HepG2 (cell line): Measurements from ENCODE around the gene SLC23A3. TPM values are rescaled to one million over a fixed set of nuclear protein-coding genes. Genes with fewer than 3 reads are reported as not detected.

ENCODE experiments used
- ADNP ChIP-seq: sonication (generic); formaldehyde crosslinking; IDR thresholded peaks from 2 replicates; pipeline ENCODE4 v1.4.0; 2020; ENCODE audit warnings: missing genetic modification reagents
- CREM ChIP-seq, 2 experiments: sonication (generic) in 1 of 2; formaldehyde crosslinking in 1 of 2; IDR thresholded peaks; 2 replicates each; pipeline versions ENCODE4 v1.4.0 to v1.6.1; 2016 to 2020; ENCODE audit warnings: antibody characterized with exemption in 1 of 2, mild to moderate bottlenecking in 1 of 2, missing genetic modification reagents in 1 of 2
- FOXJ3 ChIP-seq: sonication (generic); formaldehyde crosslinking; IDR thresholded peaks from 2 replicates; pipeline ENCODE4 v1.4.0; 2020; ENCODE audit warnings: missing genetic modification reagents, mild to moderate bottlenecking, borderline replicate concordance
- JUN ChIP-seq: sonication (generic); formaldehyde crosslinking; IDR thresholded peaks from 2 replicates; pipeline ENCODE4 v1.4.0; 2020; ENCODE audit warnings: mild to moderate bottlenecking, missing genetic modification reagents
- JUND ChIP-seq: sonication (generic); formaldehyde crosslinking; IDR thresholded peaks from 2 replicates; pipeline ENCODE4 v1.8.0; 2022; ENCODE audit warnings: mild to moderate bottlenecking, missing genetic modification reagents
- KMT2B ChIP-seq: IDR thresholded peaks from 2 replicates; pipeline ENCODE4 v1.6.1; 2016; ENCODE audit warnings: missing genetic modification reagents, missing compliant biosample characterization
- SP2 ChIP-seq: sonication (generic); formaldehyde crosslinking; IDR thresholded peaks from 2 replicates; pipeline ENCODE4 v1.5.1; 2020; ENCODE audit warnings: mild to moderate bottlenecking, missing genetic modification reagents
- ZNF207 ChIP-seq: fragments of 450-650 bp; IDR thresholded peaks from 2 replicates; pipeline ENCODE4 v1.6.1; 2016; ENCODE audit warnings: antibody characterized with exemption, borderline replicate concordance
- ZNF44 ChIP-seq: sonication (generic); formaldehyde crosslinking; IDR thresholded peaks from 2 replicates; pipeline ENCODE4 v1.5.1; 2020; ENCODE audit warnings: mild to moderate bottlenecking, missing genetic modification reagents
- ZNF614 ChIP-seq: IDR thresholded peaks from 2 replicates; pipeline ENCODE4 v1.6.1; 2018; ENCODE audit warnings: missing biosample characterization, missing genetic modification reagents, inconsistent platforms, borderline replicate concordance
- ZNF644 ChIP-seq: IDR thresholded peaks from 2 replicates; pipeline ENCODE4 v1.6.1; 2016; ENCODE audit warnings: low read depth
- ZNF670 ChIP-seq: sonication (generic); formaldehyde crosslinking; IDR thresholded peaks from 2 replicates; pipeline ENCODE4 v1.8.0; 2022; ENCODE audit warnings: mild to moderate bottlenecking, missing genetic modification reagents, borderline replicate concordance
- ZSCAN25 ChIP-seq: sonication (generic); formaldehyde crosslinking; IDR thresholded peaks from 2 replicates; pipeline ENCODE4 v1.8.0; 2022; ENCODE audit warnings: mild to moderate bottlenecking, missing genetic modification reagents
- polyA plus RNA-seq, 8 experiments: library from polyadenylated mRNA; depleted of rRNA in 3 of 8; stranded (reverse) in 7 of 8; unstranded in 1 of 8; fragments of >200 nt; fragmentation: Illumina TruSeq in 4 of 8; extraction: Trizol in 4 of 8; gene quantifications; 2 replicates each; pipeline versions ENCODE4 v1.2.1 to v1.2.3, GENCODE V29; 2011 to 2016; ENCODE audit warnings: low read depth in 4 of 8, missing spikeins in 1 of 8, mixed read lengths in 1 of 8; ENCODE audit not compliant: insufficient read depth in 1 of 8
- total RNA-seq, 5 experiments: library from RNA; depleted of rRNA; stranded (reverse); fragments of >200 nt; fragmentation: Illumina TruSeq; extraction: Trizol; gene quantifications; 2 replicates each; pipeline ENCODE4 v1.2.3, GENCODE V29; 2016; ENCODE audit warnings: low read depth in 1 of 5
- TF ChIP-seq, protein P1 (sequence below): sonication (generic); formaldehyde crosslinking; IDR thresholded peaks from 2 replicates; pipeline ENCODE4 v1.5.0; 2020; ENCODE audit warnings: mild to moderate bottlenecking, missing genetic modification reagents, borderline replicate concordance
- TF ChIP-seq, protein P2 (sequence below): sonication (generic); formaldehyde crosslinking; IDR thresholded peaks from 2 replicates; pipeline ENCODE4 v1.5.1; 2020; ENCODE audit warnings: mild to moderate bottlenecking, moderate library complexity, missing genetic modification reagents
- TF ChIP-seq, protein P3 (sequence below): sonication (generic); formaldehyde crosslinking; IDR thresholded peaks from 2 replicates; pipeline ENCODE4 v1.5.1; 2020; ENCODE audit warnings: missing genetic modification reagents, mild to moderate bottlenecking, borderline replicate concordance

SLC23A3 gene
- total and polyA plus RNA-seq, 2 of the 13 experiments (the other 11 are each of a cell fraction or from before 2014, with no cell fraction given): 0.38 to 0.78 TPM

GRCh38 chr2:219207134-219207883, 37.5 kb upstream of the SLC23A3 start (continued):
- TF ChIP-seq CREM (IDR thresholded peaks at IDR 0.05): no peak; the same call in 1 of the 2 replicates
- TF ChIP-seq CREM (CRISPR knock-in tag; IDR thresholded peaks at IDR 0.05): no peak
- no peak for TF ChIP-seq ZNF207
- TF ChIP-seq, protein P1, sequence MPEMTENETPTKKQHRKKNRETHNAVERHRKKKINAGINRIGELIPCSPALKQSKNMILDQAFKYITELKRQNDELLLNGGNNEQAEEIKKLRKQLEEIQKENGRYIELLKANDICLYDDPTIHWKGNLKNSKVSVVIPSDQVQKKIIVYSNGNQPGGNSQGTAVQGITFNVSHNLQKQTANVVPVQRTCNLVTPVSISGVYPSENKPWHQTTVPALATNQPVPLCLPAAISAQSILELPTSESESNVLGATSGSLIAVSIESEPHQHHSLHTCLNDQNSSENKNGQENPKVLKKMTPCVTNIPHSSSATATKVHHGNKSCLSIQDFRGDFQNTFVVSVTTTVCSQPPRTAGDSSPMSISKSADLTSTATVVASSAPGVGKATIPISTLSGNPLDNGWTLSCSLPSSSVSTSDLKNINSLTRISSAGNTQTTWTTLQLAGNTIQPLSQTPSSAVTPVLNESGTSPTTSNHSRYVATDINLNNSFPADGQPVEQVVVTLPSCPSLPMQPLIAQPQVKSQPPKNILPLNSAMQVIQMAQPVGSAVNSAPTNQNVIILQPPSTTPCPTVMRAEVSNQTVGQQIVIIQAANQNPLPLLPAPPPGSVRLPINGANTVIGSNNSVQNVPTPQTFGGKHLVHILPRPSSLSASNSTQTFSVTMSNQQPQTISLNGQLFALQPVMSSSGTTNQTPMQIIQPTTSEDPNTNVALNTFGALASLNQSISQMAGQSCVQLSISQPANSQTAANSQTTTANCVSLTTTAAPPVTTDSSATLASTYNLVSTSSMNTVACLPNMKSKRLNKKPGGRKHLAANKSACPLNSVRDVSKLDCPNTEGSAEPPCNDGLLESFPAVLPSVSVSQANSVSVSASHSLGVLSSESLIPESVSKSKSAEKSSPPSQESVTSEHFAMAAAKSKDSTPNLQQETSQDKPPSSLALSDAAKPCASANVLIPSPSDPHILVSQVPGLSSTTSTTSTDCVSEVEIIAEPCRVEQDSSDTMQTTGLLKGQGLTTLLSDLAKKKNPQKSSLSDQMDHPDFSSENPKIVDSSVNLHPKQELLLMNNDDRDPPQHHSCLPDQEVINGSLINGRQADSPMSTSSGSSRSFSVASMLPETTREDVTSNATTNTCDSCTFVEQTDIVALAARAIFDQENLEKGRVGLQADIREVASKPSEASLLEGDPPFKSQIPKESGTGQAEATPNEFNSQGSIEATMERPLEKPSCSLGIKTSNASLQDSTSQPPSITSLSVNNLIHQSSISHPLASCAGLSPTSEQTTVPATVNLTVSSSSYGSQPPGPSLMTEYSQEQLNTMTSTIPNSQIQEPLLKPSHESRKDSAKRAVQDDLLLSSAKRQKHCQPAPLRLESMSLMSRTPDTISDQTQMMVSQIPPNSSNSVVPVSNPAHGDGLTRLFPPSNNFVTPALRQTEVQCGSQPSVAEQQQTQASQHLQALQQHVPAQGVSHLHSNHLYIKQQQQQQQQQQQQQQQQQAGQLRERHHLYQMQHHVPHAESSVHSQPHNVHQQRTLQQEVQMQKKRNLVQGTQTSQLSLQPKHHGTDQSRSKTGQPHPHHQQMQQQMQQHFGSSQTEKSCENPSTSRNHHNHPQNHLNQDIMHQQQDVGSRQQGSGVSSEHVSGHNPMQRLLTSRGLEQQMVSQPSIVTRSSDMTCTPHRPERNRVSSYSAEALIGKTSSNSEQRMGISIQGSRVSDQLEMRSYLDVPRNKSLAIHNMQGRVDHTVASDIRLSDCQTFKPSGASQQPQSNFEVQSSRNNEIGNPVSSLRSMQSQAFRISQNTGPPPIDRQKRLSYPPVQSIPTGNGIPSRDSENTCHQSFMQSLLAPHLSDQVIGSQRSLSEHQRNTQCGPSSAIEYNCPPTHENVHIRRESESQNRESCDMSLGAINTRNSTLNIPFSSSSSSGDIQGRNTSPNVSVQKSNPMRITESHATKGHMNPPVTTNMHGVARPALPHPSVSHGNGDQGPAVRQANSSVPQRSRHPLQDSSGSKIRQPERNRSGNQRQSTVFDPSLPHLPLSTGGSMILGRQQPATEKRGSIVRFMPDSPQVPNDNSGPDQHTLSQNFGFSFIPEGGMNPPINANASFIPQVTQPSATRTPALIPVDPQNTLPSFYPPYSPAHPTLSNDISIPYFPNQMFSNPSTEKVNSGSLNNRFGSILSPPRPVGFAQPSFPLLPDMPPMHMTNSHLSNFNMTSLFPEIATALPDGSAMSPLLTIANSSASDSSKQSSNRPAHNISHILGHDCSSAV (CRISPR knock-in tag): no peak
- TF ChIP-seq ZNF44 (CRISPR knock-in tag): peak; percentile 55; the same call in 1 of the 2 replicates
- TF ChIP-seq, protein P2, sequence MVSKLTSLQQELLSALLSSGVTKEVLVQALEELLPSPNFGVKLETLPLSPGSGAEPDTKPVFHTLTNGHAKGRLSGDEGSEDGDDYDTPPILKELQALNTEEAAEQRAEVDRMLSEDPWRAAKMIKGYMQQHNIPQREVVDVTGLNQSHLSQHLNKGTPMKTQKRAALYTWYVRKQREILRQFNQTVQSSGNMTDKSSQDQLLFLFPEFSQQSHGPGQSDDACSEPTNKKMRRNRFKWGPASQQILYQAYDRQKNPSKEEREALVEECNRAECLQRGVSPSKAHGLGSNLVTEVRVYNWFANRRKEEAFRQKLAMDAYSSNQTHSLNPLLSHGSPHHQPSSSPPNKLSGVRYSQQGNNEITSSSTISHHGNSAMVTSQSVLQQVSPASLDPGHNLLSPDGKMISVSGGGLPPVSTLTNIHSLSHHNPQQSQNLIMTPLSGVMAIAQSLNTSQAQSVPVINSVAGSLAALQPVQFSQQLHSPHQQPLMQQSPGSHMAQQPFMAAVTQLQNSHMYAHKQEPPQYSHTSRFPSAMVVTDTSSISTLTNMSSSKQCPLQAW (CRISPR knock-in tag): peak; percentile 62; the same call in 1 of the 2 replicates
- TF ChIP-seq, protein P3, sequence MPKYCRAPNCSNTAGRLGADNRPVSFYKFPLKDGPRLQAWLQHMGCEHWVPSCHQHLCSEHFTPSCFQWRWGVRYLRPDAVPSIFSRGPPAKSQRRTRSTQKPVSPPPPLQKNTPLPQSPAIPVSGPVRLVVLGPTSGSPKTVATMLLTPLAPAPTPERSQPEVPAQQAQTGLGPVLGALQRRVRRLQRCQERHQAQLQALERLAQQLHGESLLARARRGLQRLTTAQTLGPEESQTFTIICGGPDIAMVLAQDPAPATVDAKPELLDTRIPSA (CRISPR knock-in tag): no peak
- TF ChIP-seq ZNF670: no peak
- no peak for TF ChIP-seq JUND (CRISPR knock-in tag)
- TF ChIP-seq FOXJ3 (CRISPR knock-in tag): no peak
- no peak for TF ChIP-seq ZNF644 (CRISPR knock-in tag)
- 0 out of 2 replicates have a peak, but pooled peaks have one; percentile 4 for TF ChIP-seq ZNF614 (CRISPR knock-in tag)
- TF ChIP-seq KMT2B (CRISPR knock-in tag): no peak
- no peak for TF ChIP-seq ZSCAN25 (CRISPR knock-in tag)
- TF ChIP-seq JUN (CRISPR knock-in tag): no peak
- TF ChIP-seq ADNP: no peak
- TF ChIP-seq SP2 (CRISPR knock-in tag): no peak
